Brain microvascular endothelial cell (primary cell): Measurements from ENCODE around the gene KCTD19.

ENCODE experiments used
- DNase-seq: peaks from one replicate; pipeline ENCODE4 v3.0.0-alpha.2; 2020
- H3K27ac ChIP-seq: fragments of 250-450 bp; sonication (Bioruptor Pico); 2 replicates; pipeline ENCODE4 v1.5.1; 2020; ENCODE audit warnings: mild to moderate bottlenecking, moderate library complexity
- H3K27me3 ChIP-seq: fragments of 250-450 bp; sonication (Bioruptor Pico); replicated peaks from 2 replicates; pipeline ENCODE4 v1.5.1; 2020; ENCODE audit warnings: mild to moderate bottlenecking
- H3K36me3 ChIP-seq: fragments of 250-450 bp; sonication (Bioruptor Pico); replicated peaks from 2 replicates; pipeline ENCODE4 v1.5.1; 2020; ENCODE audit warnings: mild to moderate bottlenecking
- H3K4me3 ChIP-seq: 2 replicates; pipeline ENCODE4 v1.5.1; 2011; ENCODE audit warnings: low read depth, mild to moderate bottlenecking, control low read depth, low read length, moderate library complexity
- CTCF ChIP-seq: IDR thresholded peaks from 2 replicates; pipeline ENCODE4 v1.5.1; 2011; ENCODE audit warnings: low read depth, mild to moderate bottlenecking, moderate library complexity, low read length, control low read depth, inconsistent platforms; ENCODE audit errors: missing control alignments
- in situ Hi-C: cut with HindIII; loops from 2 replicates; pipeline ENCODE4 v1.10.0; 2017; ENCODE audit warnings: low sequenced_read_pairs, low pct_ligation_motif_present

Gene KCTD19

GRCh38 chr16:67301080-67301782 is 25.3 kb downstream of the KCTD19 start:
- Histone ChIP-seq H3K27ac (no peak overlapping the region), H3K4me3 (no peak overlapping the region), H3K27me3 (no peaks in the 10 kb centered on the region), H3K36me3 (no peaks in the 10 kb centered on the region)
- no peak for DNase-seq
- no peak for TF ChIP-seq CTCF
- in situ Hi-C loops: no loop called here

- no peaks in the 10 kb centered on the region for H3K36me3 ChIP-seq
Observed at GRCh38 chr16:67299269-67299668, 27.3 kb downstream of the KCTD19 start.

GRCh38 chr16:67298277-67298676 is 28.3 kb downstream of the KCTD19 start:
- H3K27ac ChIP-seq: no peak overlapping the region
- DNase-seq: no peak
- no peak overlapping the region for H3K4me3 ChIP-seq
- no peaks in the 10 kb centered on the region for H3K36me3 ChIP-seq
- in situ Hi-C loops: no loop called here
- TF ChIP-seq CTCF: no peak
- peaks cover 5% of the 10 kb centered on the region for H3K27me3 ChIP-seq

More at GRCh38 chr16:67299269-67299668, 27.3 kb downstream of the KCTD19 start:
- in situ Hi-C loops: no loop called here
- H3K27ac ChIP-seq: no peak overlapping the region
- H3K27me3 ChIP-seq: peaks cover 5% of the 10 kb centered on the region
- no peak for DNase-seq
- H3K4me3 ChIP-seq: no peak overlapping the region
- no peak for TF ChIP-seq CTCF

GRCh38 chr16:67296420-67296819 is 30.1 kb downstream of the KCTD19 start:
- H3K27ac ChIP-seq: no peak overlapping the region
- H3K36me3 ChIP-seq: no peaks in the 10 kb centered on the region
- DNase-seq: peak; percentile 57
- in situ Hi-C loops: no loop called here
- no peak overlapping the region for H3K4me3 ChIP-seq
- TF ChIP-seq CTCF: no peak
- peaks cover 5% of the 10 kb centered on the region for H3K27me3 ChIP-seq

GRCh38 chr16:67294938-67295361 is 31.6 kb downstream of the KCTD19 start:
- no peak for TF ChIP-seq CTCF
- in situ Hi-C loops: no loop called here
- peaks cover 5% of the 10 kb centered on the region for H3K27me3 ChIP-seq
- no peaks in the 10 kb centered on the region for H3K36me3 ChIP-seq
- no peak overlapping the region for H3K4me3 ChIP-seq
- no peak for DNase-seq
- no peak overlapping the region for H3K27ac ChIP-seq

GRCh38 chr16:67294171-67294757 is 32.3 kb downstream of the KCTD19 start:
- H3K4me3 ChIP-seq: no peak overlapping the region
- in situ Hi-C loops: no loop called here
- H3K27me3 ChIP-seq: peaks cover 5% of the 10 kb centered on the region
- no peak for DNase-seq
- no peaks in the 10 kb centered on the region for H3K36me3 ChIP-seq
- H3K27ac ChIP-seq: no peak overlapping the region
- TF ChIP-seq CTCF: no peak
